Upper lobe of left lung (tissue), 6 donors: ENCODE data around the gene PREX1. TPM values are rescaled to one million over a fixed set of nuclear protein-coding genes. Genes with fewer than 3 reads are reported as not detected.

Experiments used
- ATAC-seq, 2 donors: fragments of 200-7000 bp; cut with Tn5 transposase; one replicate each; pipeline ENCODE4 v1.9.1; 2022; ENCODE audit warnings: mild to moderate bottlenecking in 2 of 2, moderate library complexity in 2 of 2; ENCODE audit not compliant: low FRiP score in 2 of 2
- DNase-seq, 2 donors: peaks; one replicate each; pipeline ENCODE4 v3.0.0-alpha.2; 2019 to 2020
- H3K27ac ChIP-seq, 4 donors: fragments of 200-600 bp; sonication (generic); one replicate each; pipeline ENCODE4 v1.5.1; 2016 to 2019
- H3K27me3 ChIP-seq, 4 donors: fragments of 200-600 bp; sonication (generic); one replicate each; pipeline ENCODE4 v1.5.1; 2017 to 2019
- H3K36me3 ChIP-seq, 4 donors: fragments of 200-600 bp; sonication (generic); one replicate each; pipeline ENCODE4 v1.5.1; 2016 to 2019
- H3K4me1 ChIP-seq, 4 donors: fragments of 200-600 bp; sonication (generic); one replicate each; pipeline ENCODE4 v1.5.1; 2018 to 2019
- H3K4me3 ChIP-seq, 4 donors: fragments of 200-600 bp; sonication (generic); one replicate each; pipeline ENCODE4 v1.5.1; 2017 to 2019; ENCODE audit warnings: mild to moderate bottlenecking in 2 of 4, moderate library complexity in 1 of 4
- H3K9me3 ChIP-seq, 4 donors: fragments of 200-600 bp; sonication (generic); one replicate each; pipeline ENCODE4 v1.5.1; 2018 to 2019
- EP300 ChIP-seq, 4 donors: sonication (generic); formaldehyde crosslinking; IDR thresholded peaks; one replicate each; pipeline ENCODE4 v1.5.1; 2017; ENCODE audit warnings: antibody characterized with exemption in 4 of 4, control low read depth in 2 of 4
- POLR2A ChIP-seq, 4 donors: fragments of 450-650 bp; IDR thresholded peaks; one replicate each; pipeline ENCODE4 v1.5.1; 2016 to 2017; ENCODE audit warnings: antibody characterized with exemption in 4 of 4, mild to moderate bottlenecking in 2 of 4
- POLR2AphosphoS5 ChIP-seq, 2 donors: sonication (generic); formaldehyde crosslinking; IDR thresholded peaks; one replicate each; pipeline ENCODE4 v1.5.1; 2017; ENCODE audit warnings: antibody characterized with exemption in 2 of 2
- WGBS, 2 donors: methylation state at CpG; one replicate each; pipeline ENCODE4 v1.1.5; 2017 to 2018; 5-methylcytosine and 5-hydroxymethylcytosine counted together
- total RNA-seq, 6 donors: library from RNA; depleted of rRNA in 4 of 6; stranded (reverse); fragments of >200 nt in 4 of 6; gene quantifications; one replicate each; pipeline versions ENCODE4 v1.1.0 to v1.2.1, GENCODE V29; 2016 to 2021
- TF ChIP-seq, protein P1 (sequence below), 6 experiments: fragments of 450-650 bp in 4 of 6; fragments of 200-600 bp in 2 of 6; sonication (generic) in 2 of 6; IDR thresholded peaks; one replicate each; pipeline ENCODE4 v1.5.1; 2016 to 2019; ENCODE audit warnings: antibody characterized with exemption in 6 of 6
- donor health status: DM: no; HTN: no; CAD: no; lungs with moderate emphysema.
- donor health status: DM: no; HTN: yes; CAD: no; lungs with severe emphysema.

The PREX1 gene
- total RNA-seq, 6 donors from 2014 or later: 42.8 to 177 (median 74.6) TPM

GRCh38 chr20:48734104-48734749 lies 93.6 kb downstream of the PREX1 start:
- 82 to 94% methylated on average over 9 to 10 of the region's 10 CpGs for WGBS, 2 donors
- TF ChIP-seq, protein P1, sequence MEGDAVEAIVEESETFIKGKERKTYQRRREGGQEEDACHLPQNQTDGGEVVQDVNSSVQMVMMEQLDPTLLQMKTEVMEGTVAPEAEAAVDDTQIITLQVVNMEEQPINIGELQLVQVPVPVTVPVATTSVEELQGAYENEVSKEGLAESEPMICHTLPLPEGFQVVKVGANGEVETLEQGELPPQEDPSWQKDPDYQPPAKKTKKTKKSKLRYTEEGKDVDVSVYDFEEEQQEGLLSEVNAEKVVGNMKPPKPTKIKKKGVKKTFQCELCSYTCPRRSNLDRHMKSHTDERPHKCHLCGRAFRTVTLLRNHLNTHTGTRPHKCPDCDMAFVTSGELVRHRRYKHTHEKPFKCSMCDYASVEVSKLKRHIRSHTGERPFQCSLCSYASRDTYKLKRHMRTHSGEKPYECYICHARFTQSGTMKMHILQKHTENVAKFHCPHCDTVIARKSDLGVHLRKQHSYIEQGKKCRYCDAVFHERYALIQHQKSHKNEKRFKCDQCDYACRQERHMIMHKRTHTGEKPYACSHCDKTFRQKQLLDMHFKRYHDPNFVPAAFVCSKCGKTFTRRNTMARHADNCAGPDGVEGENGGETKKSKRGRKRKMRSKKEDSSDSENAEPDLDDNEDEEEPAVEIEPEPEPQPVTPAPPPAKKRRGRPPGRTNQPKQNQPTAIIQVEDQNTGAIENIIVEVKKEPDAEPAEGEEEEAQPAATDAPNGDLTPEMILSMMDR (IDR thresholded peaks at IDR 0.05): no peak
- TF ChIP-seq POLR2A (IDR thresholded peaks at IDR 0.05) (no peak), POLR2AphosphoS5 (IDR thresholded peaks at IDR 0.05) (no peak), EP300 (IDR thresholded peaks at IDR 0.05) (no peak)
- Histone ChIP-seq H3K4me1 (peaks cover 29 to 67% (median 61%) of the 10 kb centered on the region in 4 donors), H3K27ac (peak overlapping the region; percentile 35 to 80 (median 75)), H3K4me3 (no peak overlapping the region), H3K36me3 (peaks cover 0 to 37% (median 9%) of the 10 kb centered on the region in 4 donors), H3K9me3 (no peaks in the 10 kb centered on the region), H3K27me3 (no peaks in the 10 kb centered on the region)
- ATAC-seq (no peak), DNase-seq (no peak)

DNA sequence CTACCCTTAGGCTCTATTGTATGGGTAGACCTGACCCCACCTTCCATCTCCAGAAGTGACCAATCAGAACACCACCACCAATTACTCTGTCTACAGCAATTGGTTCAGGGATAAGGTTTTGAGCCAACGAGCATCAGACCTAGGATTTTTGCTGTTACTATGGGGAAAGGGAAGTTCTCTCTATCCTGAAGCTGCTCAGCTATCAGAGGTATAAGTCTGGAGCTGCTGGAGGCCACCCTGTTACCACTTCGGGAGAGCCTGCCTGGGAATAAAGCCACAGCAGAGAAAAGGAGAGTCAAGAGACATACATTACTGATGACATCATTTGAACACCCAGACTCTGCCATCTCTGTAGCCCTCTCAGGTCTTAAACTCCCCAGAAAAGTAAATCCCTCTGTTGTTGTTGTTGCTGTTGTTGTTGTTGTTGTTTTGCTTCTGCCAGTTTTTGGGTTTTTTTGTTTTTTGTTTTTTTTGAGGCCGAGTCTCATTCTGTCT lies 94.5 kb downstream of the PREX1 start:
- 70 to 73% methylated on average over 3 of the region's 3 CpGs for WGBS, 2 donors
- DNase-seq (no peak), ATAC-seq (no peak)
- H3K4me1 ChIP-seq: peaks cover 21 to 60% (median 52%) of the 10 kb centered on the region in 4 donors
- no peak overlapping the region for H3K4me3 ChIP-seq
- H3K27ac ChIP-seq: peak overlapping the region in 3 of 4 donors; percentile 75 to 80 (median 75)
- no peaks in the 10 kb centered on the region for H3K27me3 ChIP-seq
- TF ChIP-seq POLR2AphosphoS5 (IDR thresholded peaks at IDR 0.05) (no peak), EP300 (IDR thresholded peaks at IDR 0.05) (no peak), POLR2A (IDR thresholded peaks at IDR 0.05) (no peak)
- TF ChIP-seq, protein P1 (IDR thresholded peaks at IDR 0.05): no peak
- peaks cover 0 to 37% (median 9%) of the 10 kb centered on the region in 4 donors for H3K36me3 ChIP-seq
- no peaks in the 10 kb centered on the region for H3K9me3 ChIP-seq

DNA sequence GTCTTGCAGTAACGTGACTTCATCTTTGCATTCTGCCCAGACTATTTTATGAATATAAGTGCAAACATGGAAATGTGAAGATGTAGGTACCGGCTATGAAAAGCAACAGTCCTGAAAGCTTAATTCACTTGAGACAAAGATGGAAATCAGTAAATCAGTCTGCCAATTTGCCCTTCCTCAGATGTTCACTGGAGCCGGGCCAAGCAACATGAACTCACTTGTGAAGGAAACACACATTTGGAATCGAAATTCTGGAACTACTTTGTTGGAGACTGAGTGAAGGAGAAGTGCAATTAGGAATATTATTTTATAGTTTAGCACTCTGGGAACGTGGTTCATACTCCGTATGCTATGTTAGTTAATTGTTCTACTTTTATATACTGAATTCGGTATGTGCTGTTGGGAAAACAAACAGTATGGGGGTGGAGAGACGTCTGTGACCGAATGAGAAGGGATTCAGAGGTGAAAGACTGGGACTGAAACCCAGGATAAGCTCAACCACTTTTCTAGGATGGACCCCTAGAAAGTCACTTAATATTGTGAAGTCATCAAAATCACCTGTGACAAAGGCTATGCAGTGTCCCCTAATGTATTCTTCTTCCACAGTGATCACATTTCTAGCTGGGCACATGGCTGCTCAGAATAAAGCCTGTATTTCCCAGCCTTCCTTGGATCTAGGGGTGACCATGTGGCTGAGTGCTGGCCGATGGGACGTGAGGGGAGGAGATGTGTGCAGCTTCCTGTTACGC lies 95.5 kb downstream of the PREX1 start:
- no peak for ATAC-seq
- Histone ChIP-seq H3K27me3 (no peaks in the 10 kb centered on the region), H3K36me3 (peaks cover 0 to 40% (median 9%) of the 10 kb centered on the region in 4 donors), H3K4me1 (peaks cover 15 to 50% (median 41%) of the 10 kb centered on the region in 4 donors), H3K4me3 (no peak overlapping the region), H3K9me3 (no peaks in the 10 kb centered on the region), H3K27ac (peak overlapping the region in 3 of 4 donors; percentile 2 to 80 (median 75))
- 47 to 48% methylated on average over 11 to 12 of the region's 12 CpGs for WGBS, 2 donors
- no peak for DNase-seq
- TF ChIP-seq EP300 (IDR thresholded peaks at IDR 0.05) (no peak), POLR2A (IDR thresholded peaks at IDR 0.05) (no peak), POLR2AphosphoS5 (IDR thresholded peaks at IDR 0.05) (no peak)
- TF ChIP-seq, protein P1 (IDR thresholded peaks at IDR 0.05): no peak

- Histone ChIP-seq H3K4me3 (no peak overlapping the region), H3K9me3 (no peaks in the 10 kb centered on the region), H3K4me1 (peaks cover 15 to 45% (median 36%) of the 10 kb centered on the region in 4 donors), H3K27ac (peak overlapping the region in 2 of 4 donors; percentile 75 to 80), H3K27me3 (no peaks in the 10 kb centered on the region), H3K36me3 (peaks cover 0 to 43% (median 9%) of the 10 kb centered on the region in 4 donors)
- ATAC-seq: no peak
- TF ChIP-seq POLR2AphosphoS5 (IDR thresholded peaks at IDR 0.05): no peak
- TF ChIP-seq, protein P1 (IDR thresholded peaks at IDR 0.05): no peak
- TF ChIP-seq EP300 (IDR thresholded peaks at IDR 0.05): no peak
- no peak for TF ChIP-seq POLR2A (IDR thresholded peaks at IDR 0.05)
- DNase-seq: no peak
- WGBS, 2 donors: 79 to 100% methylated on average over 2 to 4 of the region's 4 CpGs
Measured at GRCh38 chr20:48731536-48731935, 96.3 kb downstream of the PREX1 start.
